Kidney tubule cell (primary cell): ENCODE data around the gene PHACTR2.
"Not testable (repeated sequence)": the region's sequence is repeated elsewhere in the genome, so short reads cannot be mapped to it uniquely, and the experiment has no call there.

Experiments
- DNase-seq: peaks from one replicate; pipeline ENCODE4 v3.0.0-alpha.2; 2018; ENCODE audit warnings: low spot score

PHACTR2 gene

GRCh38 chr6:143863771-143864170 lies 186.0 kb downstream of the PHACTR2 start:
- DNase-seq = no peak

GRCh38 chr6:143864234-143864633 lies 186.5 kb downstream of the PHACTR2 start, which contains the start of gene ZC2HC1B:
Gene ZC2HC1B, plus strand, starts transcription at chr6:143864474. Its CDS starts 66 bp downstream, at chr6:143864540.
- no peak for DNase-seq

DNA sequence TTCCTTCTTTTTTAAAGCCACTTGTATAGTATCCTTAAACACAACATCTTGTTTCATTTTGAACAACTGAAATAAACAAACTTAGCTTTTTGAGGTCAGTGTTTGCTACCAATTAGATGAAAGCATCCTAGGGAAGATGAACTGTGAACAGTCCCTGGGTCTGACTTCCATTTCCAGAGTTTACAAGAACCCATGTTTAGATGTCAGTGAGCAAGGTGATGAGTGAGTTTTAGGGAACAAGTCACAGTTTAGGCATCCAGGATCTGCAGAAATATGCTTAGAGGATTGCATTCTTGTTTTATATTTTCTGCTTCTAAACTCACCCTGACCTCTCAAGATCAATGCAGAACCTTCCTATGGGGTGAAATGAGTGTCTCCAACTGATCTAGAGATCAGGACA lies 189.5 kb downstream of the PHACTR2 start:
- DNase-seq = no peak

GRCh38 chr6:143868808-143869207 lies 191.0 kb downstream of the PHACTR2 start:
- DNase-seq = not testable (repeated sequence)

GRCh38 chr6:143871202-143871730 lies 193.5 kb downstream of the PHACTR2 start:
- not testable (repeated sequence) for DNase-seq

- DNase-seq = peak; percentile 41
Measured at GRCh38 chr6:143872201-143872600, 194.4 kb downstream of the PHACTR2 start.

DNA sequence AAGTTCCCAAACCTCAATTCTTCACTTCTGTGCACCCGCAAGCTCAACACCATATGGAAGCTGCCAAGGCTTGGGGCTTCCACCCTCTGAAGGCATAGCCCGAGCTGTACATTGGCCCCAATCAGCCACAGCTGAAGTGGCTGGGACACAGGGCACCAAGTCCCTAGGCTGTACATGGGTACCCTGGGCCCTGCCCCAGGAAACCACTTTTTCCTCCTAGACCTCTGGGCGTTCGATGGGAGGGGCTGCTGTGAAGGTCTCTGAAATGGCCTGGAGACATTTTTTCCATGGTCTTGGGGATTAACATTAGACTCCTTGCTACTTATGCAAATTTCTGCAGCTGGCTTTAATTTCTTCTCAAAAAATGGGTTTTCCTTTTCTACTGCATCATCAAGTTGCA lies 195.8 kb downstream of the PHACTR2 start:
- not testable (repeated sequence) for DNase-seq

- not testable (repeated sequence) for DNase-seq
Measured at GRCh38 chr6:143874503-143874902, 196.7 kb downstream of the PHACTR2 start.

GRCh38 chr6:143877584-143878271 lies 200.0 kb downstream of the PHACTR2 start:
- no peak for DNase-seq

GRCh38 chr6:143878272-143878760 lies 200.6 kb downstream of the PHACTR2 start:
- DNase-seq = no peak

- no peak for DNase-seq
Measured at GRCh38 chr6:143880412-143880811, 202.6 kb downstream of the PHACTR2 start.
